GM19023 (cell line): ENCODE measurements around the gene WWOX.

ENCODE experiments used
- ATAC-seq: cut with Tn5 transposase; IDR thresholded peaks from one replicate; pipeline ENCODE4 v1.9.1; 2021; ENCODE audit warnings: mild to moderate bottlenecking, moderate library complexity; ENCODE audit not compliant: unreplicated experiment

WWOX gene

DNA sequence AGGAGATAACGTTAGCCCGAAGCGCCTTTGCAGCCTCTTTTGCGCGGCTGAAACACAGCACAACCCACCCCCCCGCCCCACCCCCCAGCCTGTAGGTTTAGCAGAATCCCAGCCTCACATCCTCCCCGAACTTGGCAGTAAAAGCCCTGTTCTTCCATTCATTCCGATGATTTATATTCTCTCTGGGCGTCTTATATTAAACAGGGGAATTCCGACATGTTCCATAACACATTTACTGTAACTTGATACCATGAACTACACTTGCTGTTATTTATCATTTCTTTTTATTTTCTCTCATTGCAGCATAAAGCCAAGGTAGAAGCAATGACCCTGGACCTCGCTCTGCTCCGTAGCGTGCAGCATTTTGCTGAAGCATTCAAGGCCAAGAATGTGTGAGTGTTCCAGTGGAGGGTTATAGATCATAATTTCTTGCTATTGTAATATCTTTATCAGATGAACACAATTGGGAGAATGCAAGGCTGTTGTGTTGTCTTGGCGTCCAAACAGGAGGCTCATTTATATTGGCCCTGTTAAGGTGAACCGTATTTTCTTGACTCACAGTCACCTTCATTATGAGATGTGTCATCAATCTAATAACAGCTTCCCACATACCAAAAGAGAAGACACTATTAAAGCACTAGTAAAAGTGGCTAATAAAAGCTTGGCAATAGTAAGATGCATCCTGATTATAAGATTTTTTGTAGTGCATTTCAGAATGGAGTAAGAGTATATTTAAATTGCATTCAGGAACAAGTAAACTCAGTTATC is 287.3 kb downstream of the WWOX start:
- no peak for ATAC-seq

GRCh38 chr16:78389009-78389498 is 289.6 kb downstream of the WWOX start:
- no peak for ATAC-seq

- ATAC-seq, result no peak
Observed at GRCh38 chr16:78390092-78390491, 290.6 kb downstream of the WWOX start.

DNA sequence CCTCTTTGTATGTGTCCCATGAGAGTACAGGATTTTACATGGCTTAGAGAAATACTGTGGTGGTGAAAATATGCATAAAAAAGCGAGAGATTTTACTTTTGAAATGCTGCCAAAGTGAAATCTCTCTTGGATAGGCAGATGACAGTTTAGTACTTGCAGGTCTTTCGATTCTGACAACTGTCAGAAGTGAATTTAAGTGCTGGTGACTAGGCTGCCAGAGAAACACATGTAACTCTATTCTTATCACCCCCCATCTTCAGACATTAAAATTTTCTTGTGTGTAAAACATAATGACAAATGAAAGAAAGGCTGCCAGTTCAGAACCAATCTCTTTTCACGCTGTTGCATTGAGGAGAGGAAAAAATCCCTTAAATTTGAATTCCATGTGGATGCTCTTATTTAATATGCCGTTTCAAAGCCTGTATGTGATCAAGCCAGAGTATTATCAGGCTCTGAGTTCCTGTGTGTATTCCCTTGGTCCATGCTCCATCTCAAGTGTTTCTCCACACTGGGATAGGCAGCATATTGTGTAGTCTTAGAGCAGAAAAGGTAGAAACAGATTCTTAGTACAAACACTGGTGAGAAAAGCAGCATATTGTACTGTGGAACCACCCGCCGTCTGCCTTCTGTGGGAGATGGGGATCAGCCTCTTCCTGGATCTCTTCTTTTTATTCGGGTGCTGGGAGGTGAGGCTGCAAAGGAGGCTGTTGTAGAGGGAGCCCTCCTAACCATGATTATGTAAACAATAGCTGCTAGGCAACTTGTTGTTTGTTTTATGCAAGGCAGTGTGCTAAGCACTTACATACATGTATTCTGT is 291.3 kb downstream of the WWOX start:
- ATAC-seq, result no peak

- no peak for ATAC-seq
Observed at GRCh38 chr16:78392585-78393195, 293.2 kb downstream of the WWOX start.

GRCh38 chr16:78395035-78395434 is 295.6 kb downstream of the WWOX start:
- ATAC-seq, result no peak

- no peak for ATAC-seq
Observed at GRCh38 chr16:78396046-78396445, 296.6 kb downstream of the WWOX start.

GRCh38 chr16:78396673-78397072 is 297.2 kb downstream of the WWOX start:
- ATAC-seq, result no peak

DNA sequence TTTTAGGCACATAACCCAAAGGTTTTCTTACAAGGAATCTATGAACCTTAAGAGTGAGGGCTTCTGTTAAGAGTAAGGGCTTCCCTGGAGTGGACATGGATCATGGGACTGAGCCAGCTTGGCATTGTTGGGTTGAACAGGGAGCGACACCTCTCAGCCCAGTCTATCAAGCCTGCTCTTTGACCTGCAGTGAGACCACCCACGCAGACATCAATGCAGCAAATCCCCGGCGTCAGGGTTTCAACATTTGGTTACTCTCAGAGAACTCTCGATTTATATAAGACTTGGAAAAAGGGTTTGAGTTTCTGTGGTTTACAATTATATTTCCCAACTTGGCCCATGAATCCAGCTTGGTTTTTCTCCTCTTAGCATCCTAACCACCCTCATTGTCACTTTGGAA is 299.9 kb downstream of the WWOX start:
- no peak for ATAC-seq

DNA sequence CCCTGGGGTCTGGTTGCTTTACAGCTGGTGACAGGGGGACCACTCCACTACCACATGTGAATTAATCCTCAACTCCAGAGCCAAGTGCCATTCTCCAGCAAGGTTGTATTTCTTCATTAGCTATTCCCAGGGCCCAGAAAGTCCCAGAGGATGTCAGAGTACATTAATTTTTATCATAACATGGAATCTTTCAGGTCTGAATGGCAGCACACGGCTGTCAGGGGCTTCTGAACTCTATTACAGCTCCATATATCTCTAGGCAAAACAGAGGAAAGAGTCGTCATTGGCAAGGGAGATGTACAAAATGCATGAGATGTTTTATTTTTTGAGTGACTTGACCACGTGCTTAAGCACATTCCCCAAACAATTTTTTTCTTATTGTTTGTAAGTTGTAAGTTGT is 303.4 kb downstream of the WWOX start:
- ATAC-seq, result no peak

DNA sequence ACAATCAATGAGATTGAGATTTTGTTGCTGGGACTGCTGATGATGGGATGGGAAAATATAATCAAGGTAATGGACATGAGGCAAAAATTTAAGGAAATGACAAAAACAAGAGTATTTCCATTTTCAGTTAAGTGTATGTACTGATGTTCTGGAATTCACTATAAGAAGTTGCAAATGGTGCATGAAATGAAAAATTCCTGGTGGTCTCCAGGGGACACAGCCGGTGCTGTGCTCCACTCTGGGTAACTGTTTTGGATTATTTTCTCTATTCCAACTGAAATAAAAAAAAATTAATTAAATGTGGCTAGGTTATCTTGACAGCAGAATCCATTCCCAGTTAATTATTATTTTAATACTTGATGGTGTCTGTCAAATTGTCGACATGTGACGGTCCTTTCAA is 305.6 kb downstream of the WWOX start:
- ATAC-seq, result no peak

DNA sequence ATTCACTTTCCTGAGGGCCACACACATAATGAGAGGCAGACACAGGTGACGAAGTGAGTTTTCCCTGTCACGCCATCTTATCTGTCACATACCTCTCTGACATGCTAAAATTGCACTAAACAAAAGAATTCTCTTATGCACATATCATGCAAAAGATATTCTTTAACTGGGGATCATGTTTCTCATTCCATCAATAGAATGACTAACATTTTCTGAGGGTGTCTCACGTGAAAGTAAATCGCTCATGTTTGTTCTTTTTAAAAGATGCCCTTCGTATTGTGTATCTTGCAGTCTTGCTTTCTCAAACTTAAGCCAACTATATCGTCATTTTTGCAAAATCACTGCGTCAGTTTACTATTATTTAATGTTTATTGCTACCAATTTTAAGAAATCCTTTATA is 306.4 kb downstream of the WWOX start:
- ATAC-seq, result no peak

DNA sequence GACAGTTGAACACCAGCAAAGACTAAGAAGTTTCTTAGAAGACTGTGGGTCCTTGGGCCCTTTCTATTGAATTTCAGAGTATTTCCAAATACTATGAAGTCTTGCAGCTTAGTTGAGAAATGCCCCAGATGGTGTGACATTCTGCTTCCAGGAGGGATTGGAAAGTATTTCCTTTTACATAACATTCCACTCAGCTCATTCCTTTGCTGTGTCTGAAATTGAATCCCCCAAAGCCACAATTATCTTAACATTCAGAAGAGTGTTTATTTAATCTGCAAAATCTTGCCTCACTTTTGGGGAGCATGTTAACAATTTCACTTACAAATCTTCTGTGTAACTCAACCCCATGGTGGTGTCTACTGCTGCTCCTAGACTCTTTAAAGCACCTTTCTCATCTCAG is 307.7 kb downstream of the WWOX start:
- ATAC-seq, result no peak

DNA sequence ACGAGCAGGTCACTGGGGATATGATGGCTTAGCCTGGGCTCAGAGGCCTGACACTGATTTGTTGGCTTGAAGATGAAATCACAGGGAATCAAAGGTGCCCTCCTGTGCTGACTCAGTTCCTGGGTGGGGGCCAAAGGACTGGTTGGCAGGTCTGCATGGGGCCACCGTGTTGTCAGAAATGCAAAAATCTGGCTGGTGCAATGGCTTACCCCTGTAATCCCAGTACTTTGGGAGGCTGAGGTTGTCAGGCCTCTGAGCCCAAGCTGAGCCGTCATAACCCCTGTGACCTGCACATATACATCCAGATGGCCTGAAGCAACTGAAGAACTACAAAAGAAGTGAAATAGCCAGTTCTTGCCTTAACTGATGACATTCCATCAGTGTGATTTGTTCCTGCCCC is 314.2 kb downstream of the WWOX start:
- ATAC-seq, result no peak

GRCh38 chr16:78415013-78415412 is 315.6 kb downstream of the WWOX start:
- ATAC-seq, result no peak

- no peak for ATAC-seq
Observed at GRCh38 chr16:78415669-78416068, 316.2 kb downstream of the WWOX start.

DNA sequence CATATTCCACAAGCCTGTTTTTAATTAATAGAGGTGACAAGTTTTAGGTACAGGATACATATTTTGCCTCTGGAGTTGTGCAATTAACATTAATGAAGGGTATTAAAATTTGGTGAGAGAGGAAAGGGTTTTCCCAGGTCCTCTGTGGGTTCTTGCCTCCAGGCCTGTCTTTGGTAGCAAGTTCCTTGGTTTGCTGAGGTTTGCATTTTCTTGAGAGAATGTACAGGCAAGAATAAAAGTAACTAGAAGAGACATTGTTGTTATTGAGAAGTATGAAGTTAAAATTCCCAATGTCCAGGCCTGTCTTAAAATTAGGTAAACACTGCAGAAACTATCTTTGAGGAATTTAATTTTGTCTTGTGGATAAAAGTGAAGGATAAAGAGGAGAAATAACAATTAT is 316.9 kb downstream of the WWOX start:
- no peak for ATAC-seq

DNA sequence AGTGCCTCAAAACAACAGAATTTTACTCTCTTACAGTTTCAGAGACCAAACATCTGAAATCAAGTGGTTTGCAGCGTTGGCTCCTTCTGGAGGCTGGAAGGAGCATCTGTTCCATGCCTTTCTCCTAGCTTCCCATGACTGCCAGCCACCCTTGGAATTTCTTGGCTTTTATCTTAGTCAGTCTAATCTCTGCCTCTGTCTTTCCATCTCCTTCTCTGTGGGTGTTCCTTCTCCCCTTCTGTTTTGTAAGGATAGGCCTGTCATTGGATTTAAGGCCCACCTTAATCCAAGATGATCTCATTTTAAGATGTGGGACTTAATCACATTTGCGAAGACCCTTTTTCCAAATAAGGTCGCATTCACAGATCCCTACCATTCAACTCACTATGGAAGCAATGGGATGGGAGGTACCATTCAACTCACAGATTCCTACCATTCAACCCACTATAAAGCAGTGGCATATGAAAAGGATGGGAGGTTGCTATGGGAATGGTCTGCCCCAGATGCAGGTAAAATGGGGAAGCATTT is 321.8 kb downstream of the WWOX start:
- ATAC-seq, result no peak

DNA sequence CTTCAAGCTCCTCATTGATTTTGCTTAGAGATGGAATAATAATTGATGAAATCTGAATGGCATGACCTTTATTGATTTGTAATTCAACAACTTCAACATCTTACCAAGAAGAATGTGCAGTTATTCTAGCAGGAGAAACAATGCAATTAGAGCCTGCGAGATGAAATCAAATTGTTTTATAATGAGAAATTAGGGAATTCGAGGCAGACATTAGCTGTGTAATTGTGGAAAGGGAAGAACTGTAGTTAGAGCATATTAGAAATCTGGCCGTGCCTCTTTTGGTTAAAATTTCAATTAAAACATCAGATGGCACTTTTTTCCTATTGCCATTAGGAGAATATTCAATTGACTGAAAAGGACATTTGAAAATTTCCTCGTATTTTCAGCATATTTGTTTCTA is 325.8 kb downstream of the WWOX start:
- no peak for ATAC-seq

DNA sequence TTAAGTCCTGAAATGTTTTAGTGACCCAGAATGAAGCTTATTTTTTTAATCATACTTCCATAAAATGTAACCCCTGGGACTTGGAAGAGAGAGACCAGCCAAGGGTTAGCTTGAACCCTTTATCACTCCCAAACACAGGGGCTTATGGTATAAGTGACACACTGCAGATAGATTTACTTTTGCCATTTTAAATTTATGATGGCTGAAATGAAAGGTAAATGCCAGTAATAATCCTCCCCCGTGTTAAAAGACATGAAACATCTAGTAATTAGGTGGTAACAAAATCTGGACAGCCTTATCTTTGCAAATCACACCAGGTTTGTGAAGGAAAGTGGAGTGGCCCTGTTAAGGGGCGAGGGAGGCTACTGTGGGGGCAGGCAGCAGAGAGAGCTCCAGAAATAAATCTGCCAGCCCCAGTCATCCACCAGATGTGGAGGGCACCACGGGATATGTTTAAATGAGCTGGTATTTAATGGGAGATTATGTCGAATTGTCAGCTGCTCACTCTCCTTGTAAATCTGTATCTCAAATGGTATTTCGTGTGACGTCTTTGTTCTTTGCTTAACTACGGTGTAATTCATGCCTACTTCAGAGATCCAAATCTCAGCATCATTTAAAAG is 326.5 kb downstream of the WWOX start:
- no peak for ATAC-seq

DNA sequence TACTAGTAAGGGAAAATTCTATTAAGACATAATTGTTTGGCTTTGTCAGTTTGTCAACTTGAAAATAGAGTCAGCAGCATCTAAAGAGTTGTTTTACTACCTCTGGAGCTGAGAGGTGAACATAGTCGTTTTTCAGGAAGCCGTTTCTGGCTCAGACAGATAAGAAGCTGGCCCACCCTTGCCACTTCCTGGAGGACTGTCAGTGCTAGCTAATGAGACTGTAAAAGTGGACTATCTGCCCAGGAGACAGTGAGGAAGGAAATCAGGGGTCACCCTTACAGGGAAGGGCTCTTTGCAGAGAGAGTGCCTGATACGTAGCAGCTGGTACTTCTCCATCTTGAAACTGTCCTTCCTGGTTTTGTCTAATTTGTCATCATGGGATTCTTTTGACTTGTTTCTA is 328.7 kb downstream of the WWOX start:
- no peak for ATAC-seq
